ENCODE data around the gene OR2T27. TPM values are rescaled to one million over a fixed set of nuclear protein-coding genes. Genes with fewer than 3 reads are reported as not detected.

OR2T27 gene
- total RNA-seq, 1 experiment from 2014 or later = not detected

- ATAC-seq (no peak), DNase-seq (ENCODE audit: low spot score) (no peak)
- no peak overlapping the region for H3K27ac Mint-ChIP-seq
- peaks cover 55% of the 10 kb centered on the region for H3K36me3 Mint-ChIP-seq
- ChIA-PET CTCF (no interaction called here), POLR2A (no interaction called here)
- H3K4me1 Mint-ChIP-seq = no peaks in the 10 kb centered on the region
- H3K27me3 Mint-ChIP-seq (ENCODE audit: low read depth) = peaks cover 5% of the 10 kb centered on the region
- peaks cover 65% of the 10 kb centered on the region for H3K9me3 Mint-ChIP-seq
- H3K4me3 Mint-ChIP-seq = no peak overlapping the region
- no peak for TF ChIP-seq ATF2 (CRISPR knock-in tag; IDR thresholded peaks at IDR 0.05; ENCODE audit: borderline replicate concordance, low read depth)
- no peak for TF ChIP-seq ARID4B (CRISPR knock-in tag; IDR thresholded peaks at IDR 0.05; ENCODE audit: borderline replicate concordance)
- no peak for TF ChIP-seq SP1 (CRISPR knock-in tag; conservative IDR thresholded peaks at IDR 0.05)
- TF ChIP-seq ZNF317 (CRISPR knock-in tag; IDR thresholded peaks at IDR 0.05; ENCODE audit: borderline replicate concordance, low read depth) = no peak
- no peak for TF ChIP-seq PRDM15 (CRISPR knock-in tag; IDR thresholded peaks at IDR 0.05)
- TF ChIP-seq SMAD3 (CRISPR knock-in tag; IDR thresholded peaks at IDR 0.05; ENCODE audit: borderline replicate concordance) = no peak
- no peak for TF ChIP-seq IRF1 (CRISPR knock-in tag; IDR thresholded peaks at IDR 0.05)
- TF ChIP-seq CREM (CRISPR knock-in tag; IDR thresholded peaks at IDR 0.05) = no peak
- no peak for TF ChIP-seq CTCF (IDR thresholded peaks at IDR 0.05)
- TF ChIP-seq NFE2L1 (CRISPR knock-in tag; IDR thresholded peaks at IDR 0.05) = no peak
- no peak for TF ChIP-seq GTF2I (CRISPR knock-in tag; conservative IDR thresholded peaks at IDR 0.05)
- no peak for TF ChIP-seq JAZF1 (CRISPR knock-in tag; IDR thresholded peaks at IDR 0.05)
- no peak for TF ChIP-seq ERG (CRISPR knock-in tag; IDR thresholded peaks at IDR 0.05)
- no peak for TF ChIP-seq ZNF396 (CRISPR knock-in tag; IDR thresholded peaks at IDR 0.05; ENCODE audit: borderline replicate concordance)
- no peak for TF ChIP-seq MLX (CRISPR knock-in tag; IDR thresholded peaks at IDR 0.05)
These were observed 42.6 kb upstream of the OR2T27 start for GRCh38 chr1:248697907-248698306.

Measured in WTC11 (cell line).